Measurements from ENCODE around the gene LZTS2. TPM values are rescaled to one million over a fixed set of nuclear protein-coding genes. Genes with fewer than 3 reads are reported as not detected.

The LZTS2 gene
- total RNA-seq, 1 donor from 2014 or later: 52.2 TPM

GRCh38 chr10:101007099-101007711 is 7.6 kb downstream of the LZTS2 start:
- Mint-ChIP-seq H3K4me1 (ENCODE audit: unreplicated experiment) (no peaks in the 10 kb centered on the region), H3K27ac (ENCODE audit: unreplicated experiment) (no peak overlapping the region), H3K27me3 (ENCODE audit: unreplicated experiment) (peaks cover 3% of the 10 kb centered on the region), H3K9me3 (ENCODE audit: unreplicated experiment) (no peaks in the 10 kb centered on the region), H3K4me3 (ENCODE audit: unreplicated experiment) (no peak overlapping the region), H3K36me3 (ENCODE audit: low read depth, unreplicated experiment) (peaks cover 7% of the 10 kb centered on the region)
- no peak for DNase-seq (ENCODE audit: low spot score)
- no peak for TF ChIP-seq CTCF (IDR thresholded peaks at IDR 0.05; ENCODE audit: unreplicated experiment)

GRCh38 chr10:101007915-101008822 is 8.6 kb downstream of the LZTS2 start:
- TF ChIP-seq CTCF (IDR thresholded peaks at IDR 0.05; ENCODE audit: unreplicated experiment): no peak
- Mint-ChIP-seq H3K27me3 (ENCODE audit: unreplicated experiment) (peaks cover 3% of the 10 kb centered on the region), H3K36me3 (ENCODE audit: low read depth, unreplicated experiment) (peaks cover 7% of the 10 kb centered on the region), H3K9me3 (ENCODE audit: unreplicated experiment) (no peaks in the 10 kb centered on the region), H3K4me3 (ENCODE audit: unreplicated experiment) (no peak overlapping the region), H3K27ac (ENCODE audit: unreplicated experiment) (no peak overlapping the region), H3K4me1 (ENCODE audit: unreplicated experiment) (peaks cover 4% of the 10 kb centered on the region)
- no peak for DNase-seq (ENCODE audit: low spot score)

- H3K27me3 Mint-ChIP-seq (ENCODE audit: unreplicated experiment): peaks cover 3% of the 10 kb centered on the region
- H3K27ac Mint-ChIP-seq (ENCODE audit: unreplicated experiment): no peak overlapping the region
- H3K36me3 Mint-ChIP-seq (ENCODE audit: low read depth, unreplicated experiment): peaks cover 7% of the 10 kb centered on the region
- peaks cover 8% of the 10 kb centered on the region for H3K4me1 Mint-ChIP-seq (ENCODE audit: unreplicated experiment)
- no peak for DNase-seq (ENCODE audit: low spot score)
- no peak for TF ChIP-seq CTCF (IDR thresholded peaks at IDR 0.05; ENCODE audit: unreplicated experiment)
- H3K9me3 Mint-ChIP-seq (ENCODE audit: unreplicated experiment): no peaks in the 10 kb centered on the region
- H3K4me3 Mint-ChIP-seq (ENCODE audit: unreplicated experiment): no peak overlapping the region
These were observed 9.3 kb downstream of the LZTS2 start for GRCh38 chr10:101008823-101009423.

GRCh38 chr10:101010329-101010728 is 10.7 kb downstream of the LZTS2 start:
- Mint-ChIP-seq H3K27ac (ENCODE audit: unreplicated experiment) (no peak overlapping the region), H3K27me3 (ENCODE audit: unreplicated experiment) (peaks cover 11% of the 10 kb centered on the region), H3K36me3 (ENCODE audit: low read depth, unreplicated experiment) (peaks cover 7% of the 10 kb centered on the region), H3K4me1 (ENCODE audit: unreplicated experiment) (peaks cover 13% of the 10 kb centered on the region), H3K9me3 (ENCODE audit: unreplicated experiment) (no peaks in the 10 kb centered on the region), H3K4me3 (ENCODE audit: unreplicated experiment) (no peak overlapping the region)
- TF ChIP-seq CTCF (IDR thresholded peaks at IDR 0.05; ENCODE audit: unreplicated experiment): no peak
- DNase-seq (ENCODE audit: low spot score): no peak
